ENCODE results near the gene EDN3.

The EDN3 gene

DNA sequence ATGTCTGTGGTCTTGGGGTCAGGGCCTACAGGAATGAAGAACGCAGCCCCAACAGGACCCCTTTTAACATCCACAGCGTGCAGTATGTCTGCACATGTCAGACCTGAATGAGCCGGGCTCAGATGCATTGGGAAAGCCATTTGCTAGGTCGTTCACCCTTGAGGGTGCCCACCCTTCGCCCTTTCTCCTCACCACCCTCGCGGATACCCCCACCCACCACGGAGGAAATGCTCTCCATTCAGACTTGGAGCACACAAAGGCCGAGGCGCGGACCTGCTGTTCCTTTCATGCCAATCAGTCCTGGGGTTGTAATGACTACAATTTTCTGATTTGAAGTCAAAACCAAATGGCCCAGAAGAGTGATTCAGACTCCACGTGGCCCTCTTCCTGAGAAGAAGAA is 62.7 kb downstream of the EDN3 start:
- no peak for DNase-seq (ENCODE audit: low read depth in 3 of 3)

GRCh38 chr20:59364611-59365010 is 64.2 kb downstream of the EDN3 start:
- no peak for DNase-seq (ENCODE audit: low read depth in 3 of 3)

DNA sequence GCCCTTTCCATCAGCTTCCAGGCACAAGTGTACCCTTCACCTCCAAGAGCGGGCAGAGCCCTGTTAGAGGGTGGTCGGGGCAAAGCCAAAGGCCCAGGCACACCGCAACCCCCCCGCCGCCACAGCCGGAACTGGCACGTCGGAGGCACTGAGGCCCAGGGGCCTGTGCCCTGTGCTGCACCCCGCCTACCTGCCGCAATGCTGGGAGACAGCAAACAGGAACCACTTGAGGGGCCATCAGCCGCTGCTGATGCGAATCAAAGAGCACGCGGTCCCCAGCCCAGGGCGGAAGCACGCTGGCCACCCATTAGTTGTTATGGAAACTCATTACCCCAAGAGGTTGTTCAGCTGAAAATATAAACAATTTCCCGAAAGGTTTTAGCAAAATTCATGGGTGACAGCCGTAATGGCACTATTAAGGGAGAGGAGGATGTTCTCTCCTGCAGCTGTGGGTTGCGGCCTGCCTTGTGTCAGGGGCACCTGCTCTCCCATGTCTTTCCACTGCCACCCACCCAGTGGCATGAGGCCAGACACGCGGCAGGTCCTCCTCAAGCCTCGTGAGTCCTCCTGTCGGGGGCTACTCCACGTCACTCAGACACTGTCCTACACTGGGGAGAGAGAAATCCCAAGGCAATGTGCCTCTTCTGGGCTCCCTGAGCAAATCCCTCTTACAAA is 65.3 kb downstream of the EDN3 start:
- DNase-seq (ENCODE audit: low read depth in 3 of 3), result no peak

DNA sequence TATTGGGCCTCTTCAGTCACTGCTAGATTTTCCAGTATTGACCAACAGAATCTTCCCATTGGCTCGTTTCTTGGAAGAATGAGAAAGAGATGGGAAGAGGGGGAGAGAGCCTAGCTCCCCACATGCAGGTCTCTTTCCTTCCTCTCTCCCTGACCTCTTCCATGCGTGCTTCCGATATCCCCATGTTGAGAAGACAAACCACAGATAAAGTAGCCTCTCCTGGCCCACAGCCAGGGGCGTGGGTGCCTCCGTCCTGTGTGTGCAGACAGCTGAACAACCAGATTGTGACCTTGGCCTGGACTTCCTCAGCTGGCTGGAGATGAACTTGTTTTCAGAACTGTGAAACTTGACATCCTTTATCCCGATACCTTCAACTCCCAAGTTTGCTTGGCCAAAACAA is 71.0 kb downstream of the EDN3 start:
- no peak for DNase-seq (ENCODE audit: low read depth in 3 of 3)

GRCh38 chr20:59374261-59374660 is 73.8 kb downstream of the EDN3 start:
- no peak for DNase-seq (ENCODE audit: low read depth in 3 of 3)

DNA sequence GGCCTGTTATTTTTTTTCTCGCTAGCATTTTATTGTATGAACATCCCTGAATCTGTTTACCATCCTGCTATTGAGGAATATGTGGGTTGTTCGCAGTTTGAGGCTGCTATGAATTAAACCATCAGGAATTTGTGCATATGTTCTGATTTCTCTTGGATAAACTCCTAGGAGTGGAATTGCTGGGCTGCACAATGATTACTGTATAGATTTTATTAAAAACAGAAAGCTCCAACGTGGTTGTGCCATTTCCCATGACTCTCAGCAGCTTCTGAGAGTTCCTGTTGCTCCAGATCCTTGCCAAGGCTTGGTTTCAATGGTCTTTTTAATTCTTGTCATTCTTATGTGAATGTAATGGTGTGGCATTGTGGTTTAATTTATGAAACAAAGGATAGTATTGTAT is 75.1 kb downstream of the EDN3 start:
- no peak for DNase-seq (ENCODE audit: low read depth in 3 of 3)
